ENCODE results near the gene ESRP2. TPM values are rescaled to one million over a fixed set of nuclear protein-coding genes. Genes with fewer than 3 reads are reported as not detected.

Gene ESRP2
- total RNA-seq: 0.17 and 1.7 TPM in 2 replicates

DNA sequence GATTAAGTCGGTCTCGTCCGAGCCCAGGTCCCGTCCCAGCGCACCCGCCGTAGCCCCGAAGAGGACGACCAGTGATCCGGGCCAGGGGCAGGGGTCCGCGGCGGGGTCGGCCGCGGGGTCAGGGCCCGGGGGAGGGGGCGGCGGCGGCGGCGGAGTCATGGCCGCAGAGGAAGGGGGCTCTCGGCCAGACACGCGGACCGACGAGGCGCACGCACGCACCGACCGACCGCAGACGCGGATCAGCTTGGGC is at the start of gene ESRP2:
Gene ESRP2 (minus strand): TSS at position 241 of the 250 bp plus-strand sequence. CDS start 82 bp downstream, at position 159.

DNA sequence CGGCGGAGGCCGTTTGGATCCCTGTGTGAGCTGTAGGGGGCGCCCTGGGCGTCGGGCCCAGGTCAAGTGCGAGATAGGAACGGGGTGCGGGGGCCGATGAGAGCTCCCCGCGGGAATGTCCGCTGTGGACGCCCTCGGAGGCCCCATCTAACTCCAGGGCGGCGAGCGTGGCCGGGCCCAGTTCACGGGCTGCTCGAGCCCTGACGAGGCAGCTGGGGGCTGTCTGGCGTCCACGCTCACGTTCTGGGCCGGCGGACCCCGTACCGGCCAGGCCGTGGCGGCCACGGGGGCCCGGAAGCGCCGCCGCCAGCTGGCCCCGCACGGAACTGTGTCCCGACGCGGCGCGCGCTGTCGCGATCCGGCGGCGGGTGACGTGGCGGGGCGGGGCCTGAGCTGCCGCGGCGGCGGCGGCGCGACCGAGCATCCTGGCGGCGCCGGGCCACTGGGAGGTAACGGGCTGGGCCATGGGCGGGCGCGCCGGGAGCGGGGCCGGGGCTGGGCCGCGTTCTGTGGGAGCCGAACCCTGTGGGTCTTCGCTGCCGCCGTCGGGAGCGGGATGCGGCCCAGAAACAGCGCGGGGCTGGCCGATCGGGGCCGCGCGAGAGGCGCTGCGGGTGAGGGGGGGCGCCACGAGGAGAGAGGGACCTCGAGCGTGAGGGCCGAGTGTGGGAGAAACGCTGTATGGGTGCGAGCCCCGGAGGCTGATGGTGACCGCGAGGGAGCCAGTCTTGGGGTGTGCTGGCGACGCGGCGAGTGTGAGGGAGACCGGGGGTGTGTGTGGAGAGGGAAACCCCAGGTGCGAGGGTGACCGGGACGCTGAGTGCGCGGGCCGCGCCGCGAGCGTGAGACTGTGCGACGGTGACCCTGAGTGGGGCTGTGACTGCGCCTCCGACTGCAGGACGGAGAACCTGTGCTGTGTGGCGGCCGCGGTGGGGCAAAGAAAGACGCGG is 28.5 kb upstream of the ESRP2 start, which contains the start of gene SLC7A6:
Gene SLC7A6 (plus strand): TSS at position 399 of the 950 bp plus-strand sequence. CDS start 10,201 bp downstream, outside the sequence.

DNA sequence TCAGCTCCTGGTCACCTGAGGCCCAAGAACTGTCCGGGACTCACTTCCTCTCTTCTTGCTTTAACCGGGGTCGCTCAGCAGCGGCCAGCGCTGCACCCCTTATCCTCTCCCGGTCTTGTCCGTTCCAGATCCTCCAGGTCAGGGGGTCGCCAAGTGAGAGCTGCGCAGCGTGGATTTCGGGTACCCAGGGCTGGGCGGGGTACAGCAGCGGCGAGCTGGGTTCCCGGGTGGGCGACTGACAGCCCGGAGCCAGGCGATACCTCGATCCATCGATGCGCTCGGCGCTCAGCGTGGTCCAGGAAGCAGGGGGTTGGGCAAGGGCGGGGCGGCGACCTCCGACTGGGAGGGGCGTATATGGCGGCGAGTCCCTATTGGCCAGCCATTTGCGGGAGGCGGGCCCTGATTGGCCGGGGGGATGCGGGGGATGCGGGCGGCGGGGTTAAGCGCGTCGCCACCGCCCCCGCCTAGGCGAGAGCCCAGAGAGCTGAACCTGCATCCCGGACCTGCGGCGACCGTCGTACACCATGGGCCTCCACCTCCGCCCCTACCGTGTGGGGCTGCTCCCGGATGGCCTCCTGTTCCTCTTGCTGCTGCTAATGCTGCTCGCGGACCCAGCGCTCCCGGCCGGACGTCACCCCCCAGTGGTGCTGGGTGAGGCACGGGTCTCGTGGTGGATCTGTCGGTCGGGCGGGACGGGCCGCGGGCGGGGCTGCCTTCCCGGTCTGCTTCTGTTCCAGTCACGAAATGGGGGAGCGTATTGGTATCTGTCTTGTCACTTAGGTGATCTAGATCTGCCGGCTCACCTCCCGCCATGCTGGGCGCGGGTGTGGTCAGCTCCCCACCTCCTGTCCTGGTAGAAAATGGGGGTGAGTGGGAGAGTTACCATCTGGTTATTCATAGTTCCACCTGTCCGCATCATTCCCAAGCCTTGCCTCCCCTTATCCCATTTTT is 9.3 kb upstream of the ESRP2 start, which contains the start of gene PLA2G15:
Gene PLA2G15 (plus strand): TSS at position 471 of the 951 bp plus-strand sequence. CDS start 54 bp downstream, at position 525.

Other genes starting within 250 kb of the ESRP2 start
- 15.0 and 30.2 TPM in 2 replicates for gene DPEP2, start 236.6 kb downstream of the ESRP2 start, total RNA-seq
- gene DPEP2NB, start 220.2 kb downstream of the ESRP2 start, total RNA-seq: 0.09 and 0.11 TPM in 2 replicates
- 23.5 and 25.4 TPM in 2 replicates for gene DDX28, start 212.9 kb downstream of the ESRP2 start, total RNA-seq
- gene DUS2, start 212.8 kb downstream of the ESRP2 start, total RNA-seq: 20.9 and 23.5 TPM in 2 replicates
- gene NFATC3, start 150.8 kb downstream of the ESRP2 start, total RNA-seq: 19.5 and 29.1 TPM in 2 replicates
- 20.0 and 21.6 TPM in 2 replicates for gene PLA2G15, start 9.2 kb upstream of the ESRP2 start, total RNA-seq
- gene SLC7A6, start 28.4 kb upstream of the ESRP2 start, total RNA-seq: 8.6 and 10.9 TPM in 2 replicates
- gene SLC7A6OS, start 74.8 kb upstream of the ESRP2 start, total RNA-seq: 11.9 and 12.0 TPM in 2 replicates
- gene PRMT7, start 74.9 kb upstream of the ESRP2 start, total RNA-seq: 19.1 and 20.2 TPM in 2 replicates
- gene SMPD3, start 212.4 kb upstream of the ESRP2 start, total RNA-seq: under 0.01 TPM in 2 replicates